DND-41 (cell line): ENCODE data around the gene FBXL15.

Source experiments
- ATAC-seq: fragments of 200-7000 bp; cut with Tn5 transposase; 3 replicates; pipeline ENCODE4 v1.9.1; 2021; ENCODE audit warnings: low read depth; ENCODE audit not compliant: insufficient read depth
- DNase-seq: peaks from one replicate; pipeline ENCODE4 v3.0.0-alpha.2; 2020
- H2AFZ ChIP-seq: 2 replicates; pipeline ENCODE4 v1.6.0; 2012; ENCODE audit warnings: low read depth, low read length
- H3K27ac ChIP-seq: 2 replicates; pipeline ENCODE4 v1.5.1; 2012; ENCODE audit warnings: low read length, inconsistent platforms
- H3K27me3 ChIP-seq: fragments of 200-600 bp; sonication (generic); 2 replicates; pipeline ENCODE4 v1.6.0; 2012; ENCODE audit warnings: low read length, mild to moderate bottlenecking, inconsistent platforms; ENCODE audit not compliant: insufficient read depth, poor library complexity
- H3K36me3 ChIP-seq: 2 replicates; pipeline ENCODE4 v1.5.1; 2012; ENCODE audit warnings: low read length, inconsistent platforms; ENCODE audit not compliant: insufficient read depth
- H3K4me1 ChIP-seq: 2 replicates; pipeline ENCODE4 v1.5.1; 2012; ENCODE audit warnings: mild to moderate bottlenecking, low read length; ENCODE audit not compliant: insufficient read depth
- H3K4me2 ChIP-seq: 2 replicates; pipeline ENCODE4 v1.6.0; 2012; ENCODE audit warnings: mild to moderate bottlenecking, moderate library complexity, low read length, inconsistent platforms; ENCODE audit not compliant: insufficient read depth
- H3K4me3 ChIP-seq, 2 experiments: fragments of 200-600 bp in 1 of 2; shearing (Covaris generic) in 1 of 2; 2 replicates each; pipeline ENCODE4 v1.5.1; 2012 to 2016; ENCODE audit warnings: inconsistent platforms in 2 of 2, low read length in 2 of 2, mild to moderate bottlenecking in 2 of 2, low read depth in 1 of 2, moderate library complexity in 1 of 2
- H3K79me2 ChIP-seq: 2 replicates; pipeline ENCODE4 v1.6.0; 2012; ENCODE audit warnings: low read length, inconsistent platforms; ENCODE audit not compliant: insufficient read depth
- H3K9ac ChIP-seq: 2 replicates; pipeline ENCODE4 v1.6.0; 2012; ENCODE audit warnings: low read depth, mild to moderate bottlenecking, inconsistent platforms, low read length, moderate library complexity
- H3K9me3 ChIP-seq: 2 replicates; pipeline ENCODE4 v1.5.1; 2012; ENCODE audit warnings: low read length, moderate library complexity, mild to moderate bottlenecking, inconsistent platforms; ENCODE audit not compliant: insufficient read depth, severe bottlenecking
- H4K20me1 ChIP-seq: 2 replicates; pipeline ENCODE4 v1.6.0; 2012; ENCODE audit warnings: low read length; ENCODE audit not compliant: insufficient read depth
- EZH2 ChIP-seq: IDR thresholded peaks from 3 replicates; pipeline ENCODE4 v1.6.1; 2012; ENCODE audit warnings: borderline replicate concordance, low read depth, mild to moderate bottlenecking, moderate library complexity, low read length, inconsistent platforms; ENCODE audit not compliant: severe bottlenecking
- TF ChIP-seq, protein P1 (sequence below): IDR thresholded peaks from 2 replicates; pipeline ENCODE4 v1.5.1; 2012; ENCODE audit warnings: borderline replicate concordance, low read length, moderate library complexity, mild to moderate bottlenecking; ENCODE audit not compliant: poor library complexity, severe bottlenecking; ENCODE audit errors: extremely low read depth

FBXL15 gene

GRCh38 chr10:102424145-102424544 is 3.5 kb downstream of the FBXL15 start:
- TF ChIP-seq EZH2 = no peak
- TF ChIP-seq, protein P1, sequence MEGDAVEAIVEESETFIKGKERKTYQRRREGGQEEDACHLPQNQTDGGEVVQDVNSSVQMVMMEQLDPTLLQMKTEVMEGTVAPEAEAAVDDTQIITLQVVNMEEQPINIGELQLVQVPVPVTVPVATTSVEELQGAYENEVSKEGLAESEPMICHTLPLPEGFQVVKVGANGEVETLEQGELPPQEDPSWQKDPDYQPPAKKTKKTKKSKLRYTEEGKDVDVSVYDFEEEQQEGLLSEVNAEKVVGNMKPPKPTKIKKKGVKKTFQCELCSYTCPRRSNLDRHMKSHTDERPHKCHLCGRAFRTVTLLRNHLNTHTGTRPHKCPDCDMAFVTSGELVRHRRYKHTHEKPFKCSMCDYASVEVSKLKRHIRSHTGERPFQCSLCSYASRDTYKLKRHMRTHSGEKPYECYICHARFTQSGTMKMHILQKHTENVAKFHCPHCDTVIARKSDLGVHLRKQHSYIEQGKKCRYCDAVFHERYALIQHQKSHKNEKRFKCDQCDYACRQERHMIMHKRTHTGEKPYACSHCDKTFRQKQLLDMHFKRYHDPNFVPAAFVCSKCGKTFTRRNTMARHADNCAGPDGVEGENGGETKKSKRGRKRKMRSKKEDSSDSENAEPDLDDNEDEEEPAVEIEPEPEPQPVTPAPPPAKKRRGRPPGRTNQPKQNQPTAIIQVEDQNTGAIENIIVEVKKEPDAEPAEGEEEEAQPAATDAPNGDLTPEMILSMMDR = no peak
- Histone ChIP-seq H2AFZ (no peak overlapping the region), H3K27me3 (no peaks in the 10 kb centered on the region), H3K9ac (no peak overlapping the region), H3K79me2 (peaks cover 13% of the 10 kb centered on the region), H4K20me1 (peaks cover 10% of the 10 kb centered on the region; the same call in 1 of the 2 replicates), H3K4me2 (no peak overlapping the region), H3K4me3 (no peak overlapping the region), H3K9me3 (no peaks in the 10 kb centered on the region), H3K36me3 (peaks cover 31% of the 10 kb centered on the region), H3K4me1 (peaks cover 34% of the 10 kb centered on the region), H3K27ac (no peak overlapping the region)
- DNase-seq (no peak), ATAC-seq (no peak)

GRCh38 chr10:102424916-102425315 is 4.3 kb downstream of the FBXL15 start:
- H3K4me3 ChIP-seq = no peak overlapping the region
- peaks cover 26% of the 10 kb centered on the region for H3K4me1 ChIP-seq
- no peak for DNase-seq

DNA sequence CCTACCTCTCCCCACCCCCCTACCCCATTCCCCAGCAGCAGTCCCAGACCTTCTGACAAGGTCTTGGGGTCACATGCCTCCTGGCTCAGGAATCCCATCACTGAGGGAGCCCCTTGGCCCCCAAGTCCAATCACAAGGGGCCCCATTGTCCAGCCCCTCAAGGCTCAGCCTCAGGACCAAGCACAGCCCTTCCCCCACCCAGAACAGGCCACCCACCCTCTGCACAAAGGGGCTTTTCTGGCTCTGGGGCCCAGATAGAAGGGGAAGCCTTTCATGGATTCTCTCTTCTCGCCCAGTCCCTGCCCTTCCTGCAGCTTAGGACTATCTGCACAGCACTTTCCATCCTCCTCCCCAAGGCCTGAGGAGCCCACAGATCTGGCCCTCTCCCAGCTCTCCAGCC is 4.8 kb downstream of the FBXL15 start:
- no peak overlapping the region for H3K4me3 ChIP-seq
- H3K4me1 ChIP-seq = peaks cover 21% of the 10 kb centered on the region
- H3K27me3 ChIP-seq = no peaks in the 10 kb centered on the region
- TF ChIP-seq, protein P1 = no peak
- no peak for TF ChIP-seq EZH2
- no peak overlapping the region for H3K9ac ChIP-seq
- no peak overlapping the region for H3K27ac ChIP-seq
- no peak overlapping the region for H2AFZ ChIP-seq
- no peak for DNase-seq
- peaks cover 14% of the 10 kb centered on the region for H3K79me2 ChIP-seq
- ATAC-seq = no peak
- no peak overlapping the region for H3K4me2 ChIP-seq
- peaks cover 31% of the 10 kb centered on the region for H3K36me3 ChIP-seq
- H4K20me1 ChIP-seq = peaks cover 9% of the 10 kb centered on the region; the same call in 1 of the 2 replicates
- H3K9me3 ChIP-seq = no peaks in the 10 kb centered on the region

More at GRCh38 chr10:102424916-102425315, 4.3 kb downstream of the FBXL15 start:
- peaks cover 31% of the 10 kb centered on the region for H3K36me3 ChIP-seq
- no peak overlapping the region for H2AFZ ChIP-seq
- H3K9ac ChIP-seq = no peak overlapping the region
- H4K20me1 ChIP-seq = peaks cover 9% of the 10 kb centered on the region; the same call in 1 of the 2 replicates
- no peak overlapping the region for H3K27ac ChIP-seq
- no peak overlapping the region for H3K4me2 ChIP-seq
- H3K27me3 ChIP-seq = no peaks in the 10 kb centered on the region
- no peak for ATAC-seq
- peaks cover 13% of the 10 kb centered on the region for H3K79me2 ChIP-seq
- TF ChIP-seq EZH2 = no peak
- TF ChIP-seq, protein P1 = no peak
- H3K9me3 ChIP-seq = no peaks in the 10 kb centered on the region

GRCh38 chr10:102426803-102427287 is 6.2 kb downstream of the FBXL15 start:
- H3K36me3 ChIP-seq = peaks cover 34% of the 10 kb centered on the region
- no peak overlapping the region for H2AFZ ChIP-seq
- no peak for ATAC-seq
- H3K9me3 ChIP-seq = no peaks in the 10 kb centered on the region
- H3K4me2 ChIP-seq = no peak overlapping the region
- H3K27ac ChIP-seq = no peak overlapping the region
- no peak for DNase-seq
- peaks cover 9% of the 10 kb centered on the region; the same call in 1 of the 2 replicates for H4K20me1 ChIP-seq
- TF ChIP-seq, protein P1 = no peak
- TF ChIP-seq EZH2 = no peak
- no peak overlapping the region for H3K9ac ChIP-seq
- H3K4me3 ChIP-seq = no peak overlapping the region
- H3K27me3 ChIP-seq = no peaks in the 10 kb centered on the region
- peaks cover 28% of the 10 kb centered on the region for H3K4me1 ChIP-seq
- peaks cover 23% of the 10 kb centered on the region for H3K79me2 ChIP-seq
